HL-60 (cell line): ENCODE measurements around the gene DARS2.

Experiments
- GABPA ChIP-seq: IDR thresholded peaks from 2 replicates; pipeline ENCODE4 v1.6.1; 2012; ENCODE audit warnings: low read depth
- POLR2AphosphoS5 ChIP-seq: IDR thresholded peaks from 2 replicates; pipeline ENCODE4 v1.6.1; 2012; ENCODE audit warnings: low read depth
- TF ChIP-seq, protein P1 (sequence below): IDR thresholded peaks from one replicate; pipeline ENCODE4 v1.5.1; 2011; ENCODE audit warnings: low read length, control low read depth, inconsistent platforms; ENCODE audit not compliant: insufficient read depth
- TF ChIP-seq, protein P2 (sequence below): IDR thresholded peaks from 2 replicates; pipeline ENCODE4 v1.6.1; 2012; ENCODE audit warnings: low read depth; ENCODE audit not compliant: insufficient replicate concordance

DNA sequence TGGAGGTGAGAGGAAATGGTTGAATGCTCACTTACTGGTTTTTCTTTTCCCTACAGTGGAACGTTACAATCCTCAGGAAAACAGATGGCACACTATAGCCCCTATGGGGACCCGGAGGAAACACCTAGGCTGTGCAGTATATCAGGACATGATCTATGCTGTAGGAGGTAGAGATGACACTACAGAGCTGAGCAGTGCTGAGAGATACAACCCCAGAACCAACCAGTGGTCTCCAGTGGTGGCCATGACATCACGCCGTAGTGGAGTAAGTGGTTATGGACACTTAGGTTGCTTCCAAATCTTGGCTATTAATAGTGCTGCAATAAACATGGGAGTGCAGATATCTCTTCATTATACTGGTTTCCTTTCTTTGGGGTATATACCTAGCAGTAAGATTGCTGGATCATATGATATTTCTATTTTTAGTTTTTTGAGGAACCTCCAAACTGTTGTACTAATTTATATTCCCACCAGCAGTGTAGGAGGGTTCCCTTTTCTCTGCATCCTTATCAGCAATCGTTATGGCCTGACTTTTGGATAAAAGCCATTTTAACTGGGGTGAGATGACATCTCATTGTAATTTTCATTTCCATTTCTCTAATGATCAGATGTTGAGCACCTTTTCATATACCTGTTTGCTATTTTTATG lies 48.8 kb upstream of the DARS2 start:
- TF ChIP-seq, protein P1, sequence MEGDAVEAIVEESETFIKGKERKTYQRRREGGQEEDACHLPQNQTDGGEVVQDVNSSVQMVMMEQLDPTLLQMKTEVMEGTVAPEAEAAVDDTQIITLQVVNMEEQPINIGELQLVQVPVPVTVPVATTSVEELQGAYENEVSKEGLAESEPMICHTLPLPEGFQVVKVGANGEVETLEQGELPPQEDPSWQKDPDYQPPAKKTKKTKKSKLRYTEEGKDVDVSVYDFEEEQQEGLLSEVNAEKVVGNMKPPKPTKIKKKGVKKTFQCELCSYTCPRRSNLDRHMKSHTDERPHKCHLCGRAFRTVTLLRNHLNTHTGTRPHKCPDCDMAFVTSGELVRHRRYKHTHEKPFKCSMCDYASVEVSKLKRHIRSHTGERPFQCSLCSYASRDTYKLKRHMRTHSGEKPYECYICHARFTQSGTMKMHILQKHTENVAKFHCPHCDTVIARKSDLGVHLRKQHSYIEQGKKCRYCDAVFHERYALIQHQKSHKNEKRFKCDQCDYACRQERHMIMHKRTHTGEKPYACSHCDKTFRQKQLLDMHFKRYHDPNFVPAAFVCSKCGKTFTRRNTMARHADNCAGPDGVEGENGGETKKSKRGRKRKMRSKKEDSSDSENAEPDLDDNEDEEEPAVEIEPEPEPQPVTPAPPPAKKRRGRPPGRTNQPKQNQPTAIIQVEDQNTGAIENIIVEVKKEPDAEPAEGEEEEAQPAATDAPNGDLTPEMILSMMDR = no peak
- no peak for TF ChIP-seq POLR2AphosphoS5
- TF ChIP-seq GABPA = no peak
- TF ChIP-seq, protein P2, sequence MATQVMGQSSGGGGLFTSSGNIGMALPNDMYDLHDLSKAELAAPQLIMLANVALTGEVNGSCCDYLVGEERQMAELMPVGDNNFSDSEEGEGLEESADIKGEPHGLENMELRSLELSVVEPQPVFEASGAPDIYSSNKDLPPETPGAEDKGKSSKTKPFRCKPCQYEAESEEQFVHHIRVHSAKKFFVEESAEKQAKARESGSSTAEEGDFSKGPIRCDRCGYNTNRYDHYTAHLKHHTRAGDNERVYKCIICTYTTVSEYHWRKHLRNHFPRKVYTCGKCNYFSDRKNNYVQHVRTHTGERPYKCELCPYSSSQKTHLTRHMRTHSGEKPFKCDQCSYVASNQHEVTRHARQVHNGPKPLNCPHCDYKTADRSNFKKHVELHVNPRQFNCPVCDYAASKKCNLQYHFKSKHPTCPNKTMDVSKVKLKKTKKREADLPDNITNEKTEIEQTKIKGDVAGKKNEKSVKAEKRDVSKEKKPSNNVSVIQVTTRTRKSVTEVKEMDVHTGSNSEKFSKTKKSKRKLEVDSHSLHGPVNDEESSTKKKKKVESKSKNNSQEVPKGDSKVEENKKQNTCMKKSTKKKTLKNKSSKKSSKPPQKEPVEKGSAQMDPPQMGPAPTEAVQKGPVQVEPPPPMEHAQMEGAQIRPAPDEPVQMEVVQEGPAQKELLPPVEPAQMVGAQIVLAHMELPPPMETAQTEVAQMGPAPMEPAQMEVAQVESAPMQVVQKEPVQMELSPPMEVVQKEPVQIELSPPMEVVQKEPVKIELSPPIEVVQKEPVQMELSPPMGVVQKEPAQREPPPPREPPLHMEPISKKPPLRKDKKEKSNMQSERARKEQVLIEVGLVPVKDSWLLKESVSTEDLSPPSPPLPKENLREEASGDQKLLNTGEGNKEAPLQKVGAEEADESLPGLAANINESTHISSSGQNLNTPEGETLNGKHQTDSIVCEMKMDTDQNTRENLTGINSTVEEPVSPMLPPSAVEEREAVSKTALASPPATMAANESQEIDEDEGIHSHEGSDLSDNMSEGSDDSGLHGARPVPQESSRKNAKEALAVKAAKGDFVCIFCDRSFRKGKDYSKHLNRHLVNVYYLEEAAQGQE = no peak
